ENCODE results near the gene LAMA2.

DNA sequence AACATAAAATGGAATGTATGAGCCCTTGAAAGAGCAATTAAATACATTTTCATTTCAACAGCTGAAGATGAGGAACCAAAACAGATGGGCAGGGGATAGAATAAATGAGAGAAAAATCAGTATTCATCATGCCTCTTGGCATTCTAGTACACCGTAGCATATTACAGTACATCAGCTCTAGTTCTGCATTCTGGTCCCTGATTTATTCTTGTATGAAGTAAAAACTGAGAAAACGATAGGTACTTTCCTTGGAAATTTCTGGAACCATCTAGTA is 477.7 kb downstream of the LAMA2 start:
- TF ChIP-seq, protein P1, sequence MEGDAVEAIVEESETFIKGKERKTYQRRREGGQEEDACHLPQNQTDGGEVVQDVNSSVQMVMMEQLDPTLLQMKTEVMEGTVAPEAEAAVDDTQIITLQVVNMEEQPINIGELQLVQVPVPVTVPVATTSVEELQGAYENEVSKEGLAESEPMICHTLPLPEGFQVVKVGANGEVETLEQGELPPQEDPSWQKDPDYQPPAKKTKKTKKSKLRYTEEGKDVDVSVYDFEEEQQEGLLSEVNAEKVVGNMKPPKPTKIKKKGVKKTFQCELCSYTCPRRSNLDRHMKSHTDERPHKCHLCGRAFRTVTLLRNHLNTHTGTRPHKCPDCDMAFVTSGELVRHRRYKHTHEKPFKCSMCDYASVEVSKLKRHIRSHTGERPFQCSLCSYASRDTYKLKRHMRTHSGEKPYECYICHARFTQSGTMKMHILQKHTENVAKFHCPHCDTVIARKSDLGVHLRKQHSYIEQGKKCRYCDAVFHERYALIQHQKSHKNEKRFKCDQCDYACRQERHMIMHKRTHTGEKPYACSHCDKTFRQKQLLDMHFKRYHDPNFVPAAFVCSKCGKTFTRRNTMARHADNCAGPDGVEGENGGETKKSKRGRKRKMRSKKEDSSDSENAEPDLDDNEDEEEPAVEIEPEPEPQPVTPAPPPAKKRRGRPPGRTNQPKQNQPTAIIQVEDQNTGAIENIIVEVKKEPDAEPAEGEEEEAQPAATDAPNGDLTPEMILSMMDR (IDR thresholded peaks at IDR 0.05) = no peak
- TF ChIP-seq POLR2A (IDR thresholded peaks at IDR 0.05) = no peak
